Panc1 (cell line): ENCODE measurements around the gene SORL1.

Experiments
- POLR2AphosphoS5 ChIP-seq: IDR thresholded peaks from 2 replicates; pipeline ENCODE4 v1.6.1; 2012; ENCODE audit warnings: mild to moderate bottlenecking, low read depth, low read length, moderate library complexity
- TCF7L2 ChIP-seq: IDR thresholded peaks from 2 replicates; pipeline ENCODE4 v1.6.1; 2011; ENCODE audit warnings: mild to moderate bottlenecking, low read depth, low read length, inconsistent platforms
- TF ChIP-seq, protein P1 (sequence below): fragments of 450-650 bp; IDR thresholded peaks from 2 replicates; pipeline ENCODE4 v1.5.1; 2017; ENCODE audit warnings: mild to moderate bottlenecking
- TF ChIP-seq, protein P2 (sequence below), 2 experiments: IDR thresholded peaks; 2 replicates each; pipeline ENCODE4 v1.6.1; 2011 to 2012; ENCODE audit warnings: low read depth in 2 of 2, control low read depth in 1 of 2, low read length in 1 of 2, mild to moderate bottlenecking in 1 of 2, moderate library complexity in 1 of 2; ENCODE audit not compliant: insufficient read depth in 1 of 2

DNA sequence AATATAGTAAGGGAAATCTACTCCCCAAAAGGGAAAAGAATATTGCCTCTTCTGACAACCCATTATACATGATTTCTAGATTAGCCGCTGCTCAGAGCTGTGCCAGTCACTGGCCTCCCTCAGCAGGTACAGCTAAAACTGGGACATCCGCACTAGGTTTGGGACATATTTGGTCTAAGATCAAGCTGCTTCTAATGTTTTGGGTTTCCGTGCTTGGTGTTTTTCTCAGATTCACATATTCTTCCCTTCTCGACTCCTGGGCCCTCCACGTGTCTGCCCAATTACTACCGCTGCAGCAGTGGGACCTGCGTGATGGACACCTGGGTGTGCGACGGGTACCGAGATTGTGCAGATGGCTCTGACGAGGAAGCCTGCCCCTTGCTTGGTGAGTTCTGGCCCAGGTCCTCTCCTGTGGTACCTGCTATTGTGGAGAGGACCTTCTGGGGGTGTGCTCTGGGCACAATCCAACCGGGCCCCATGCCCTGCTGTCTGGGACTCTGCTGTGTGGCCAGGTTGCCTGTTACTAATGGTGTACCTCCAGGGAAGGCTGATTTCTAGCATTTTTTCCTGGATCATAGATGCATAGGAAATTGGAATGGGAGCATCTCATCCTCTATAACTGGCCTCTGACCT, 138.8 kb downstream of the SORL1 start:
- TF ChIP-seq, protein P1, sequence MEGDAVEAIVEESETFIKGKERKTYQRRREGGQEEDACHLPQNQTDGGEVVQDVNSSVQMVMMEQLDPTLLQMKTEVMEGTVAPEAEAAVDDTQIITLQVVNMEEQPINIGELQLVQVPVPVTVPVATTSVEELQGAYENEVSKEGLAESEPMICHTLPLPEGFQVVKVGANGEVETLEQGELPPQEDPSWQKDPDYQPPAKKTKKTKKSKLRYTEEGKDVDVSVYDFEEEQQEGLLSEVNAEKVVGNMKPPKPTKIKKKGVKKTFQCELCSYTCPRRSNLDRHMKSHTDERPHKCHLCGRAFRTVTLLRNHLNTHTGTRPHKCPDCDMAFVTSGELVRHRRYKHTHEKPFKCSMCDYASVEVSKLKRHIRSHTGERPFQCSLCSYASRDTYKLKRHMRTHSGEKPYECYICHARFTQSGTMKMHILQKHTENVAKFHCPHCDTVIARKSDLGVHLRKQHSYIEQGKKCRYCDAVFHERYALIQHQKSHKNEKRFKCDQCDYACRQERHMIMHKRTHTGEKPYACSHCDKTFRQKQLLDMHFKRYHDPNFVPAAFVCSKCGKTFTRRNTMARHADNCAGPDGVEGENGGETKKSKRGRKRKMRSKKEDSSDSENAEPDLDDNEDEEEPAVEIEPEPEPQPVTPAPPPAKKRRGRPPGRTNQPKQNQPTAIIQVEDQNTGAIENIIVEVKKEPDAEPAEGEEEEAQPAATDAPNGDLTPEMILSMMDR, result no peak
- TF ChIP-seq POLR2AphosphoS5 (no peak), TCF7L2 (no peak)
- TF ChIP-seq, protein P2, sequence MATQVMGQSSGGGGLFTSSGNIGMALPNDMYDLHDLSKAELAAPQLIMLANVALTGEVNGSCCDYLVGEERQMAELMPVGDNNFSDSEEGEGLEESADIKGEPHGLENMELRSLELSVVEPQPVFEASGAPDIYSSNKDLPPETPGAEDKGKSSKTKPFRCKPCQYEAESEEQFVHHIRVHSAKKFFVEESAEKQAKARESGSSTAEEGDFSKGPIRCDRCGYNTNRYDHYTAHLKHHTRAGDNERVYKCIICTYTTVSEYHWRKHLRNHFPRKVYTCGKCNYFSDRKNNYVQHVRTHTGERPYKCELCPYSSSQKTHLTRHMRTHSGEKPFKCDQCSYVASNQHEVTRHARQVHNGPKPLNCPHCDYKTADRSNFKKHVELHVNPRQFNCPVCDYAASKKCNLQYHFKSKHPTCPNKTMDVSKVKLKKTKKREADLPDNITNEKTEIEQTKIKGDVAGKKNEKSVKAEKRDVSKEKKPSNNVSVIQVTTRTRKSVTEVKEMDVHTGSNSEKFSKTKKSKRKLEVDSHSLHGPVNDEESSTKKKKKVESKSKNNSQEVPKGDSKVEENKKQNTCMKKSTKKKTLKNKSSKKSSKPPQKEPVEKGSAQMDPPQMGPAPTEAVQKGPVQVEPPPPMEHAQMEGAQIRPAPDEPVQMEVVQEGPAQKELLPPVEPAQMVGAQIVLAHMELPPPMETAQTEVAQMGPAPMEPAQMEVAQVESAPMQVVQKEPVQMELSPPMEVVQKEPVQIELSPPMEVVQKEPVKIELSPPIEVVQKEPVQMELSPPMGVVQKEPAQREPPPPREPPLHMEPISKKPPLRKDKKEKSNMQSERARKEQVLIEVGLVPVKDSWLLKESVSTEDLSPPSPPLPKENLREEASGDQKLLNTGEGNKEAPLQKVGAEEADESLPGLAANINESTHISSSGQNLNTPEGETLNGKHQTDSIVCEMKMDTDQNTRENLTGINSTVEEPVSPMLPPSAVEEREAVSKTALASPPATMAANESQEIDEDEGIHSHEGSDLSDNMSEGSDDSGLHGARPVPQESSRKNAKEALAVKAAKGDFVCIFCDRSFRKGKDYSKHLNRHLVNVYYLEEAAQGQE (IDR thresholded peaks at IDR 0.05; ENCODE audit: insufficient read depth in 1 of 2, low read depth in 2 of 2, low read length in 1 of 2), result no peak
